T1000 (cell line): ENCODE measurements around the gene GPR63.

Source experiments
- DNase-seq: peaks from one replicate; lab custom pipeline; 2025; ENCODE audit warnings: mixed read lengths; lab: John Stamatoyannopoulos, UW

GPR63 gene

DNA sequence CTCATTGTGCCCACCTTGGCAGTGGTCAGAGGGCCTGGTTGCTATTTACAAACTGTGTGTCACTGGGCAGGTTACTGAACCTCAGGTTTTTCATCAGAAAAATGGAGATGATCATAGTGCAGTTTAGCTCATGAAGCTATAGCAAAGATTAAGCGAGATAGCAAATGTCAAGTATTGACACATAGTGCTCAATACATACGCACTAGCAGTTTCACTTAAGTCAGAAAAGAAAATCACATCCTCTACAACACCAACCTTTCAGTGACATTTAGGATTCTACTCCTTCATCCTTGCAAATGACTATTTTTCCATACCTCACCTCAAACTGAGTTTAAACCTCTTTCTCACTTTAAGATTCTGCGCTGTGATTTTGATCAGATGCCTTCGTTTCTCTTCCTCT is 16.2 kb downstream of the GPR63 start:
- DNase-seq, result no peak

GRCh38 chr6:96816301-96816817 is 20.9 kb downstream of the GPR63 start:
- DNase-seq, result no peak

DNA sequence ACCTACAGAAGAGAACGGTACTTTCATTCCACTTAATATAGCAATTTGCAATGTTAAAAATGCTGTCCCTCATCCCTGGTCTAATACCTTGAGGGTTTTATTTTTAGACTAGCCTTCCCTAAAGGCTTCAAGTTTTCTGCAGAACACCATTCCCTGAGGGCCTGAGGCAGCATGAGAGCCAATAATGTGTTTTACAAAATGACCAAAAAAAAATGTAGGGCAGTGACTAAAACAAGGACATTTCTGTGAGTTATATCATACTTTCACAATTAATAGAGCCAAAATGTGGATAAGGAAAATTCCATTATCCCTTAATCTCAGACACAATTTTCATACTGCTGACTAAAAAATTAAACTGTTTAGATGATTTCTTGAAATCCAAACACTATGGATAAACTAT is 22.7 kb downstream of the GPR63 start:
- DNase-seq, result no peak

DNA sequence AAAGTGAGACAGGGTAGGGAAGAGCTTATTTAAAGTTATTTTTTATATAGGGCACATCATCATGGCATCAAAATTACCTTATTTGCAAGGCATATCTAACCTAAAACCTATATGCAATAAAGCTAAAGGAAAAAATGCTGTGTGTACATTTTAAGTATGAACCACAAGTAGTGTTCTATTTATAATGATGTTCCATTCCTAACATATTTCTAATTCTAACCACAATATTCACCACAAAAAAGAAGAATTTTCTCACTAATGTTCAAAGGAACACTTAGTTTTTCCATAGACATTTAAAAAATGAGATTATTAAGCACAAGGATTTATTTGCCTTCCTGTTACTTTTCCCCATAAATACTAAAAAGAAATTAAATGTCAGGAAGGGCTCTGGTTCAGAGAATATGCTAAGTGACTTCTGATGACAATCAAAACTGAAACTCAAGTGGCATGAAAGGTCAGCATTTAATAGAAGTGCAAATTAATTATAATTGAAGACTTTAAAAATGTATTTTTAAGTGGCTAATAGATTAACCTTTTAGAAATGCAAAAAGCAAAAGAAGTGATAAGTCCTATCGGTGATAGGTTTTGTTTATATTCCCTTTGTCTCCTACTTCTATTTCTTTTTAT is 25.1 kb downstream of the GPR63 start:
- DNase-seq, result no peak

DNA sequence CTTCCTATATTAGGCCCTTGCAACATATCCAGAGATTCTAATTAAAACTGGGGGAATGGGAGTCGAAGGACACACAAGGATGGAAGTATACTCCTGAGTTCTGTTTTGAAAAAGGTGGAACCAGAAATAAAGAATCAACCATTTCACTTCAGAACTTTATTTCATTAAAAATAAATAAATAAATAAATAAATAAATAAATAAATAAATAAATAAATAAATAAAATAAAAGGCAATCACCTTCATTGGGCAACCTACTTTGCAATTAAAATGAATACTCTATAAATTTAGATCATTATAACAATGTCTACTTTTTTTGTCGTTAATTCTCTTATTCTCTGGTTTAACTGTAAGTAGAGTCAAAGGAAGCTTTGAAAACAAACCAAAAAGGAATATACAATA is 25.6 kb downstream of the GPR63 start:
- DNase-seq, result no peak

DNA sequence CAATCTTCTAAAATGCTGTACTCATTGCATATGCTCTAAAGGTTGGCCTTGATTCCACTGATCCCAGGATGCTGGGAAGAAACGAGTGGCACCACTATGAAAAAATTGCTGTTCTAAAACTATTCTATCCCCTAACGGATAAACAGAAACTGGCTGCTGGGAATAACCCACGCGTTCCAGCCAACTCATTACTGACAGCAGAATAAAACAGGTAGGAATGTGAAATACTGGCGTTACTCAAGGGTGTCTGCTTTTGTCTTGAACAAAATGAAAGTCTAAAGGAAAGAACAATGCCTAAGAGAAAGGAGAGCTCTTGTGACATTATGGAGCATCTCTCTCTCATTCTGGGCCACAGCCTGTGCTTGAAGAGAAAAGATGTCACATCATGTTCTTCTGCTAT is 26.1 kb downstream of the GPR63 start:
- no peak for DNase-seq

GRCh38 chr6:96809119-96809518 is 28.2 kb downstream of the GPR63 start:
- DNase-seq, result no peak

DNA sequence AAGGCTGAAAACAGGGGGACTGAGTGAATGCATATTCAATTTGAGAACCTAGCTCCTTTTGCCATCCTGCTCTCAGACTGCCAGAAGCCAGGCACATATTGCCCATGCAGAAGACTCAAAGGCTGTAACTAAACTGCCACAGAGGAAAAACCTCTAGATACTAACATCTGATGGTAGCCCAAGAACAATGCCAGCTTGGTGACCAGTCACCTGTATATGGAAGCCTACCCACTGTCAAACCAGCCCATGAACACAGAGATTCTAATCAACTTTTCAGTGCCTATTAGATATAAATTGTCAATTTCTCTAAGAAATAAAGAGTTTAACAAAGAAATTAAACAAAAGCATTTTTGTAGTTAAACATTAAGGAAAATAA is 34.2 kb downstream of the GPR63 start:
- no peak for DNase-seq

DNA sequence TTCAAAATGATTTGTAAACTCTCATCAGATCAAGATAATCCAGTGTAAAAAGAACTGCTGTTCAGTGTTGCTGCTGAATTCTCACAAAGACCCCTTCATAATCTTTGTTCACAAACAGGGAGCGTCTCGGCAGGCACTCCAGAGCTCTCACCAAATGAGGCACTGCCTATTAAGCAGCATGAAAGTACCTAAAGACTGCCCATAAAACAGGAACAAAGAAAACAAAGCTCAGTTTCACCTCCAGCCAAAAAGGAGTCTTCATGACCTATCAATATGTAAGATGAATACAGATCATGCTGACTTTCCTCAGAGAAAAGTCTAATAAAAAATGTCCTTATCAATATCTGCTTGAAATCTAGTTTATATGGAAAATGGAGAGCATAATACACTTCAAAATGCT is 41.8 kb downstream of the GPR63 start:
- DNase-seq, result no peak

DNA sequence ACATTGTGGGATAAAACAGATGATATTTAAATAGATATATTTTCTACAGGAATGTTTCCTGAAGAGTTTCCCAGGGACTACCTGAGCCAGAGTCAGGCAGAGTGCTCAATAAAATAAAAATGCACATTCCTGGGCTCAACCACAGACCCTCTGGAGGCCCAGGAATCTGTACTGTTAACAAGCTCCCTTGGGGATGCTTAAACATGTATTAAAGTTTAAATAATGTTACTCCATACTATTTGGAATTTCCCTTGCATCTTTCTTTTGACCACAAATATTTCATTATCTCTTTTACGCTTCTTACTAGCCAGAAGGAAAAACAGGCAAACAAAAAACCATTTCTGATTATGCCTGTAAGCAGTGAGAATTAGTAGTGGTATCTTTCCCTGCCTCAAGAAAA is 42.3 kb downstream of the GPR63 start:
- DNase-seq, result no peak

GRCh38 chr6:96792561-96793190 is 44.6 kb downstream of the GPR63 start:
- DNase-seq, result no peak

DNA sequence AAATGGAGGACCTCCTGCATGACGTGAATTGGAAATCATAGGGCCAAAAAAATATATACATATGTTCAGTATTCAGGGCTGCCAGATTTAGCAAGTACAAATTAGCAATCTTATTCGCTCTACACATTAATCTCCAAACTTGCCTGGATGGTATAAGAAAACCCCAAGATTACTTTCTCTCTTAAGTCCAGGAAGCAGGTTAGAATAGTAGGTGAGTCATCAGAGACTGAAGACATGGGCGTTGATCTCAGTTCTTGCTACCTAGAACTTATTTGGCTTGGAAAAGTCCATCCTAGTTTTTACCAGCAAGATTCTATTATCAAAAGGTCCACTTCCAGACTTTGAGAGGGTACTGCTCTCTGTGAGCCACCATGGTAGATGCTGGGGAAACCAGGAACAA is 47.4 kb downstream of the GPR63 start:
- no peak for DNase-seq

- no peak for DNase-seq
Measured at GRCh38 chr6:96787846-96788580, 49.3 kb downstream of the GPR63 start.

GRCh38 chr6:96786336-96786735 is 50.9 kb downstream of the GPR63 start:
- no peak for DNase-seq

GRCh38 chr6:96784650-96785049 is 52.6 kb downstream of the GPR63 start:
- DNase-seq, result no peak

DNA sequence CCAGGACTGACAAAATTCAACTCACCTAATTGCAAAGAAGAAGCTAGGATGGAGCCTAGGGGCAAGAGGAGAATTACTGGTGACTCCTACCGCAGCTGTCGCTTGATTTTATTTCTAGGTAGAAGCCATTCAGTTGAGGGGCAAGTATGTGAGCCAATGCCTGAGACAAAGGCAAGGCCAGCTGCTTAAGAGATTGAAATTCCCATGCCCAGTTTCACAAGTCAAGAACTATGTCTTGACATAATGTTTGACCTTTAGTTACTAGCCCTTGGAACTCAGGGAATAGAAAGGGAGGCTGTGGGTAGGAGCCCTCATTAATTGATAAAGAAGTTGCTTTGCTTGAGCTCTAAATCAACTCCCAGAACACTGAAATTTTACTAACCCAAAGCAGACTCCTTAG is 54.0 kb downstream of the GPR63 start:
- no peak for DNase-seq

DNA sequence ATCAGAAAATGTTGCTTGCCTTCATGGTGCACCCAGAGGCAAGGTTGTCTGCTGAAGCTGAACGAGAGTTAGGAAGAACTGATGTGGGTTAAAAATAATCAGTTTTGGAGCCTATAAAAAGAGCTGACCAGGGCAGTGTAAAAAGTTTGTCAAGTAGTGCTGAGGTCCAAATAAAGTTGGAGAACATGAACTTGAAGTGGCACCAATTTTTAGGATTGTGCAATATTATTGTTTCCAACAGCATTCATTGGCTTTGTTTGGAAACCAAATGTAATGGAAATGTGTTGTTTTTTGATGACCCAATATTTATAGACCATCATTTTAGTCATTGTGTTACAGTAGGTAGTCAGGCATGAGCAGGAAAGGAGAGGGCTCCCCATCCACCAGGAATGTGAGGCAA is 55.7 kb downstream of the GPR63 start:
- DNase-seq, result no peak

- DNase-seq, result no peak
Measured at GRCh38 chr6:96777113-96777512, 60.2 kb downstream of the GPR63 start.

GRCh38 chr6:96775727-96776400 is 61.4 kb downstream of the GPR63 start:
- no peak for DNase-seq

DNA sequence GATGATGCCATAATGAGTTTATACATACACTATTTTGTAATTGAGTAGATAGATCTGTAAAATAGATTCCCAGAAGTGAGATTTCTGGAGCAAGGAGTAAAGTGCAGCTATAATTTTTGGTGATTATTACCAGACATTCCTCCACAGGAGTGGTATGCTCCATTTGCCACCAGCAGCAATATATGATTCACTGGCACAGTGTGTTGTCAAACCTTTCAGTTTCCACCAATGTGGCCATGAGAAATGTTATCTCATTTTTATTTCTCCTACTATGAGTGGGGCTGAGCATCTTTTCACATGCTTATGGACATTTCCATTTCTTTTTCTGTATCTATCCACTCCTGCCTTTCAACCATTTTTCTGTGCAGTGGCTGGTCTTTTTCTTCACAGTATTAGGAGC is 70.5 kb downstream of the GPR63 start:
- no peak for DNase-seq

GRCh38 chr6:96762599-96762998 is 74.7 kb downstream of the GPR63 start:
- DNase-seq, result no peak

DNA sequence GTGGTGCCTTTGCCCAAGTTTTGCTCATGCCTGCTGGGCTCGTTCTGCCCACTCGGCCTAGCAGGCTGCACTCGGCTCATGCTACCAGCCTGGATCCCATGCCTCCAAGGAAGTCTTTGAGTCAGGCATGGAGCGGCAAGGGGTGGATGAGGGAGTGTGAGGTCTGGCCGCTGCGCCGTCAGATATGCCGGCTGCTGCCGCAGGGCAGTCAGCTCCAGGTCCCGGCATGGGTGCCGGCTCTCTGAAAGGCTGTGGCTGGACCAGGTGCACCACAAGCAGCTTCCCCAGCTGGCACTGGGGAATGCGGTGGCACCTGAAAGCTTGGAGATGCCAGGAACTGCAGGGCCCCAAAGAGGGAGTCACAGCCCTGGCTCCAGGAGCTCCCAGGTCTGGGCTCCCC is 75.5 kb downstream of the GPR63 start:
- DNase-seq, result no peak
